GM12878 (cell line): ENCODE measurements around the gene VASP.
A peak's percentile ranks its signal among the peaks of the same experiment; 100 is the strongest.

Experiments
- BHLHE40 ChIP-seq, 2 experiments: fragments of 450-650 bp in 1 of 2; IDR thresholded peaks; 2 replicates each; pipeline ENCODE4 v1.6.1; 2011 to 2017; ENCODE audit warnings: low read depth in 2 of 2, borderline replicate concordance in 1 of 2, improper control_type of control experiment in 1 of 2, low read length in 1 of 2, mild to moderate bottlenecking in 1 of 2
- EP300 ChIP-seq, 2 experiments: fragments of 150-350 bp in 1 of 2; IDR thresholded peaks; 2 replicates each; pipeline ENCODE4 v1.6.1; 2011 to 2012; ENCODE audit warnings: low read depth in 2 of 2, low read length in 2 of 2, borderline replicate concordance in 1 of 2, improper control_type of control experiment in 1 of 2, inconsistent platforms in 1 of 2; ENCODE audit not compliant: control insufficient read depth in 1 of 2
- IKZF1 ChIP-seq: fragments of 450-650 bp; conservative IDR thresholded peaks from 2 replicates; pipeline ENCODE4 v1.6.1; 2017; ENCODE audit warnings: antibody characterized with exemption, mild to moderate bottlenecking
- MYC ChIP-seq: IDR thresholded peaks from 2 replicates; pipeline ENCODE4 v1.6.1; 2011; ENCODE audit warnings: mild to moderate bottlenecking, low read length, moderate library complexity, inconsistent platforms; ENCODE audit not compliant: insufficient read depth, insufficient replicate concordance, insufficient read length, severe bottlenecking
- NR2C2 ChIP-seq: IDR thresholded peaks from 2 replicates; pipeline ENCODE4 v1.6.1; 2011; ENCODE audit warnings: borderline replicate concordance, low read depth; ENCODE audit not compliant: control insufficient read depth, insufficient read length
- NRF1 ChIP-seq: conservative IDR thresholded peaks from 2 replicates; pipeline ENCODE4 v1.6.1; 2011; ENCODE audit warnings: mild to moderate bottlenecking, low read depth, low read length, improper control_type of control experiment
- PML ChIP-seq: IDR thresholded peaks from 2 replicates; pipeline ENCODE4 v1.6.1; 2012; ENCODE audit warnings: low read length, inconsistent platforms
- POLR2AphosphoS2 ChIP-seq: IDR thresholded peaks from 2 replicates; pipeline ENCODE4 v1.6.1; 2011; ENCODE audit warnings: low read depth, mild to moderate bottlenecking, low read length, improper control_type of control experiment, moderate library complexity
- RAD21 ChIP-seq: IDR thresholded peaks from 2 replicates; pipeline ENCODE4 v1.6.1; 2011; ENCODE audit warnings: mild to moderate bottlenecking, low read depth, low read length, moderate library complexity; ENCODE audit not compliant: insufficient read depth
- RAD51 ChIP-seq: fragments of 450-650 bp; IDR thresholded peaks from 2 replicates; pipeline ENCODE4 v1.6.1; 2016; ENCODE audit warnings: moderate library complexity, mild to moderate bottlenecking, inconsistent platforms
- SUZ12 ChIP-seq: fragments of 200-600 bp; sonication (generic); IDR thresholded peaks from one replicate; pipeline ENCODE4 v1.6.1; 2018; ENCODE audit warnings: antibody characterized with exemption, mild to moderate bottlenecking; ENCODE audit not compliant: unreplicated experiment
- ZZZ3 ChIP-seq: IDR thresholded peaks from 2 replicates; pipeline ENCODE4 v1.6.1; 2011; ENCODE audit warnings: low read depth; ENCODE audit not compliant: control insufficient read depth, insufficient read length
- TF ChIP-seq, protein P1 (sequence below), 3 experiments: IDR thresholded peaks in 2 of 3; conservative IDR thresholded peaks in 1 of 3; 2 replicates each; pipeline ENCODE4 v1.5.1; 2011; ENCODE audit warnings: low read depth in 3 of 3, low read length in 3 of 3, mild to moderate bottlenecking in 3 of 3, control low read depth in 2 of 3, moderate library complexity in 2 of 3, inconsistent platforms in 1 of 3, mixed read lengths in 1 of 3; ENCODE audit not compliant: control insufficient read depth in 2 of 3, insufficient read depth in 1 of 3; ENCODE audit errors: extremely low read depth in 1 of 3
- TF ChIP-seq, protein P2 (sequence below): fragments of 450-650 bp; formaldehyde crosslinking; IDR thresholded peaks from 2 replicates; pipeline ENCODE4 v1.4.0; 2022; ENCODE audit warnings: mild to moderate bottlenecking, moderate library complexity

- no peak for TF ChIP-seq ZZZ3
- TF ChIP-seq SUZ12: no peak
- TF ChIP-seq RAD51: no peak
- TF ChIP-seq, protein P1, sequence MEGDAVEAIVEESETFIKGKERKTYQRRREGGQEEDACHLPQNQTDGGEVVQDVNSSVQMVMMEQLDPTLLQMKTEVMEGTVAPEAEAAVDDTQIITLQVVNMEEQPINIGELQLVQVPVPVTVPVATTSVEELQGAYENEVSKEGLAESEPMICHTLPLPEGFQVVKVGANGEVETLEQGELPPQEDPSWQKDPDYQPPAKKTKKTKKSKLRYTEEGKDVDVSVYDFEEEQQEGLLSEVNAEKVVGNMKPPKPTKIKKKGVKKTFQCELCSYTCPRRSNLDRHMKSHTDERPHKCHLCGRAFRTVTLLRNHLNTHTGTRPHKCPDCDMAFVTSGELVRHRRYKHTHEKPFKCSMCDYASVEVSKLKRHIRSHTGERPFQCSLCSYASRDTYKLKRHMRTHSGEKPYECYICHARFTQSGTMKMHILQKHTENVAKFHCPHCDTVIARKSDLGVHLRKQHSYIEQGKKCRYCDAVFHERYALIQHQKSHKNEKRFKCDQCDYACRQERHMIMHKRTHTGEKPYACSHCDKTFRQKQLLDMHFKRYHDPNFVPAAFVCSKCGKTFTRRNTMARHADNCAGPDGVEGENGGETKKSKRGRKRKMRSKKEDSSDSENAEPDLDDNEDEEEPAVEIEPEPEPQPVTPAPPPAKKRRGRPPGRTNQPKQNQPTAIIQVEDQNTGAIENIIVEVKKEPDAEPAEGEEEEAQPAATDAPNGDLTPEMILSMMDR (IDR thresholded peaks at IDR 0.05 in 2 of 3, conservative IDR thresholded peaks at IDR 0.05 in 1 of 3; ENCODE audit: control insufficient read depth in 2 of 3, extremely low read depth in 1 of 3, insufficient read depth in 1 of 3, low read depth in 3 of 3, low read length in 3 of 3): no peak
- no peak for TF ChIP-seq POLR2AphosphoS2
- no peak for TF ChIP-seq NR2C2
- no peak for TF ChIP-seq NRF1
- TF ChIP-seq, protein P2, sequence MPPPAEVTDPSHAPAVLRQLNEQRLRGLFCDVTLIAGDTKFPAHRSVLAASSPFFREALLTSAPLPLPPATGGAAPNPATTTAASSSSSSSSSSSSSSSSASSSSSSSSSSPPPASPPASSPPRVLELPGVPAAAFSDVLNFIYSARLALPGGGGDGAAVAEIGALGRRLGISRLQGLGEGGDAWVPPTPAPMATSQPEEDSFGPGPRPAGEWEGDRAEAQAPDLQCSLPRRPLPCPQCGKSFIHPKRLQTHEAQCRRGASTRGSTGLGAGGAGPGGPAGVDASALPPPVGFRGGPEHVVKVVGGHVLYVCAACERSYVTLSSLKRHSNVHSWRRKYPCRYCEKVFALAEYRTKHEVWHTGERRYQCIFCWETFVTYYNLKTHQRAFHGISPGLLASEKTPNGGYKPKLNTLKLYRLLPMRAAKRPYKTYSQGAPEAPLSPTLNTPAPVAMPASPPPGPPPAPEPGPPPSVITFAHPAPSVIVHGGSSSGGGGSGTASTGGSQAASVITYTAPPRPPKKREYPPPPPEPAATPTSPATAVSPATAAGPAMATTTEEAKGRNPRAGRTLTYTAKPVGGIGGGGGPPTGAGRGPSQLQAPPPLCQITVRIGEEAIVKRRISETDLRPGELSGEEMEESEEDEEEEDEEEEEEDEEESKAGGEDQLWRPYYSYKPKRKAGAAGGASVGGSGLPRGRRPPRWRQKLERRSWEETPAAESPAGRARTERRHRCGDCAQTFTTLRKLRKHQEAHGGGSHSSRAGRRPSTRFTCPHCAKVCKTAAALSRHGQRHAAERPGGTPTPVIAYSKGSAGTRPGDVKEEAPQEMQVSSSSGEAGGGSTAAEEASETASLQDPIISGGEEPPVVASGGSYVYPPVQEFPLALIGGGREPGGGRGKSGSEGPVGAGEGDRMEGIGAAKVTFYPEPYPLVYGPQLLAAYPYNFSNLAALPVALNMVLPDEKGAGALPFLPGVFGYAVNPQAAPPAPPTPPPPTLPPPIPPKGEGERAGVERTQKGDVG (CRISPR knock-in tag): no peak
- TF ChIP-seq MYC: no peak
- TF ChIP-seq BHLHE40 (IDR thresholded peaks at IDR 0.05; ENCODE audit: borderline replicate concordance in 1 of 2, low read depth in 2 of 2, low read length in 1 of 2): no peak
- TF ChIP-seq IKZF1: peak; percentile 56
- TF ChIP-seq PML: no peak
- no peak for TF ChIP-seq EP300 (IDR thresholded peaks at IDR 0.05; ENCODE audit: borderline replicate concordance in 1 of 2, control insufficient read depth in 1 of 2, low read depth in 2 of 2, low read length in 2 of 2)
- no peak for TF ChIP-seq RAD21
Measured at GRCh38 chr19:45526143-45526542, 18.9 kb downstream of the VASP start.
